Smooth muscle cell (in vitro differentiated cells): ENCODE data around the gene CDK19. TPM values are rescaled to one million over a fixed set of nuclear protein-coding genes. Genes with fewer than 3 reads are reported as not detected.

ENCODE experiments used
- DNase-seq: peaks from one replicate; lab custom pipeline; 2025; ENCODE audit not compliant: unreplicated experiment; lab: John Stamatoyannopoulos, UW
- H2AFZ ChIP-seq: fragments of 200-600 bp; sonication (generic); 2 replicates; pipeline ENCODE4 v1.6.0; 2016; ENCODE audit warnings: antibody characterized with exemption, low read depth, mild to moderate bottlenecking
- H3F3A ChIP-seq: fragments of 200-600 bp; sonication (generic); 2 replicates; pipeline ENCODE4 v1.6.0; 2017; ENCODE audit warnings: antibody characterized with exemption, low read depth
- H3K27ac ChIP-seq: fragments of 200-600 bp; sonication (generic); 2 replicates; pipeline ENCODE4 v1.5.1; 2016; ENCODE audit warnings: low read depth, mild to moderate bottlenecking
- H3K27me3 ChIP-seq: fragments of 200-600 bp; sonication (generic); 2 replicates; pipeline ENCODE4 v1.6.1; 2016; ENCODE audit warnings: low read depth, mild to moderate bottlenecking
- H3K36me3 ChIP-seq: fragments of 200-600 bp; sonication (generic); 2 replicates; pipeline ENCODE4 v1.5.1; 2016; ENCODE audit warnings: low read depth
- H3K4me1 ChIP-seq: fragments of 200-600 bp; sonication (generic); 2 replicates; pipeline ENCODE4 v1.5.1; 2016; ENCODE audit warnings: low read depth
- H3K4me2 ChIP-seq: fragments of 200-600 bp; sonication (generic); 2 replicates; pipeline ENCODE4 v1.6.0; 2016; ENCODE audit warnings: mild to moderate bottlenecking
- H3K4me3 ChIP-seq: fragments of 200-600 bp; sonication (generic); 2 replicates; pipeline ENCODE4 v1.5.1; 2016; ENCODE audit warnings: mild to moderate bottlenecking
- H3K79me2 ChIP-seq: fragments of 200-600 bp; sonication (generic); 2 replicates; pipeline ENCODE4 v1.6.0; 2016; ENCODE audit warnings: low read depth, mild to moderate bottlenecking
- H3K9ac ChIP-seq: fragments of 200-600 bp; sonication (generic); 2 replicates; pipeline ENCODE4 v1.6.0; 2016; ENCODE audit warnings: low read depth
- H3K9me3 ChIP-seq: fragments of 200-600 bp; sonication (generic); replicated peaks from 2 replicates; pipeline ENCODE4 v1.5.1; 2016; ENCODE audit warnings: low read depth
- H4K20me1 ChIP-seq: fragments of 200-600 bp; sonication (generic); 2 replicates; pipeline ENCODE4 v1.6.0; 2016; ENCODE audit warnings: low read depth
- CTCF ChIP-seq: fragments of 200-600 bp; sonication (generic); IDR thresholded peaks from 2 replicates; pipeline ENCODE4 v1.5.1; 2017; ENCODE audit warnings: borderline replicate concordance, mild to moderate bottlenecking, antibody characterized with exemption; ENCODE audit not compliant: insufficient read depth, poor library complexity, severe bottlenecking
- WGBS: methylation state at CpG from one replicate; pipeline ENCODE4 v1.1.7; 2016; ENCODE audit warnings: low lambda C conversion rate; 5-methylcytosine and 5-hydroxymethylcytosine counted together
- polyA plus RNA-seq: library from polyadenylated mRNA; unstranded; fragments of >200 nt; fragmentation: Nextera tagmentation; extraction: Ambion mirVana; gene quantifications from 2 replicates; pipeline ENCODE4 v1.2.1, GENCODE V29; 2016
- total RNA-seq: library from RNA; depleted of rRNA; stranded (reverse); fragments of >200 nt; gene quantifications from 2 replicates; pipeline ENCODE4 v1.2.3, GENCODE V29; 2014

The CDK19 gene
- total and polyA plus RNA-seq, 2 experiments from 2014 or later: 3.7 to 14.0 TPM

- 94% methylated on average over 3 of the region's 3 CpGs for WGBS
- Histone ChIP-seq H2AFZ (no peak overlapping the region), H3K4me3 (no peak overlapping the region), H3K4me2 (no peak overlapping the region), H3K36me3 (no peaks in the 10 kb centered on the region), H3K4me1 (no peaks in the 10 kb centered on the region), H3K9me3 (no peaks in the 10 kb centered on the region), H3K27me3 (no peaks in the 10 kb centered on the region), H4K20me1 (peaks cover 17% of the 10 kb centered on the region), H3K9ac (no peak overlapping the region), H3F3A (no peaks in the 10 kb centered on the region), H3K27ac (no peak overlapping the region), H3K79me2 (no peaks in the 10 kb centered on the region)
- no peak for DNase-seq
- no peak for TF ChIP-seq CTCF
These were observed 125.1 kb downstream of the CDK19 start for GRCh38 chr6:110690106-110690654.

GRCh38 chr6:110689275-110689935 is 125.9 kb downstream of the CDK19 start:
- Histone ChIP-seq H3K27me3 (no peaks in the 10 kb centered on the region), H3K27ac (no peak overlapping the region), H4K20me1 (peaks cover 17% of the 10 kb centered on the region), H3K36me3 (no peaks in the 10 kb centered on the region), H3K4me1 (no peaks in the 10 kb centered on the region), H3K79me2 (no peaks in the 10 kb centered on the region), H3F3A (no peaks in the 10 kb centered on the region), H3K4me3 (no peak overlapping the region), H3K9ac (no peak overlapping the region), H3K9me3 (no peaks in the 10 kb centered on the region), H3K4me2 (no peak overlapping the region), H2AFZ (no peak overlapping the region)
- no peak for DNase-seq
- TF ChIP-seq CTCF: no peak
- 90% methylated on average over 6 of the region's 6 CpGs for WGBS

GRCh38 chr6:110688661-110689268 is 126.5 kb downstream of the CDK19 start:
- no peak for DNase-seq
- Histone ChIP-seq H4K20me1 (peaks cover 17% of the 10 kb centered on the region), H3K27ac (no peak overlapping the region), H3K9ac (no peak overlapping the region), H3K36me3 (no peaks in the 10 kb centered on the region), H3K4me3 (no peak overlapping the region), H3F3A (no peaks in the 10 kb centered on the region), H3K79me2 (no peaks in the 10 kb centered on the region), H2AFZ (no peak overlapping the region), H3K9me3 (no peaks in the 10 kb centered on the region), H3K4me1 (no peaks in the 10 kb centered on the region), H3K4me2 (no peak overlapping the region), H3K27me3 (no peaks in the 10 kb centered on the region)
- no peak for TF ChIP-seq CTCF
- 84% methylated on average over 6 of the region's 6 CpGs for WGBS
